Measurements from ENCODE around the gene RHBDF2.

GRCh38 chr17:76431509-76431908 lies 69.7 kb downstream of the RHBDF2 start:
- TF ChIP-seq CTCF (IDR thresholded peaks at IDR 0.05): no peak
- no peak for TF ChIP-seq EZH2 (IDR thresholded peaks at IDR 0.05)
- no peak for TF ChIP-seq EZH2phosphoT487 (IDR thresholded peaks at IDR 0.05)

All from neural progenitor cell (in vitro differentiated cells).